Activated CD8-positive, alpha-beta memory T cell treated with anti-CD3 and anti-CD28 coated beads, Interleukin-2, amount 50 U/mL, for 24 hours (primary cell): ENCODE results near the gene MAIP1.

Source experiments
- DNase-seq: peaks from one replicate; pipeline ENCODE4 v3.0.0-alpha.2; 2020; ENCODE audit errors: extremely low read depth

Gene MAIP1

GRCh38 chr2:199991691-199992090 is 36.3 kb downstream of the MAIP1 start:
- DNase-seq, result no peak

GRCh38 chr2:199992296-199992695 is 36.9 kb downstream of the MAIP1 start:
- no peak for DNase-seq

GRCh38 chr2:199994371-199994770 is 39.0 kb downstream of the MAIP1 start:
- DNase-seq, result no peak

- no peak for DNase-seq
Observed at GRCh38 chr2:199994896-199995295, 39.5 kb downstream of the MAIP1 start.

- DNase-seq, result no peak
Observed at GRCh38 chr2:199997296-199997695, 41.9 kb downstream of the MAIP1 start.

GRCh38 chr2:199999166-199999565 is 43.8 kb downstream of the MAIP1 start:
- DNase-seq, result no peak

- no peak for DNase-seq
Observed at GRCh38 chr2:200000444-200001163, 45.2 kb downstream of the MAIP1 start.

GRCh38 chr2:200003444-200003843 is 48.1 kb downstream of the MAIP1 start:
- DNase-seq, result no peak

- no peak for DNase-seq
Observed at GRCh38 chr2:200005675-200006074, 50.3 kb downstream of the MAIP1 start.

- DNase-seq, result no peak
Observed at GRCh38 chr2:200007306-200007705, 51.9 kb downstream of the MAIP1 start.

GRCh38 chr2:200012401-200012800 is 57.0 kb downstream of the MAIP1 start:
- no peak for DNase-seq
